ENCODE measurements around the gene GARNL3.

The GARNL3 gene

DNA sequence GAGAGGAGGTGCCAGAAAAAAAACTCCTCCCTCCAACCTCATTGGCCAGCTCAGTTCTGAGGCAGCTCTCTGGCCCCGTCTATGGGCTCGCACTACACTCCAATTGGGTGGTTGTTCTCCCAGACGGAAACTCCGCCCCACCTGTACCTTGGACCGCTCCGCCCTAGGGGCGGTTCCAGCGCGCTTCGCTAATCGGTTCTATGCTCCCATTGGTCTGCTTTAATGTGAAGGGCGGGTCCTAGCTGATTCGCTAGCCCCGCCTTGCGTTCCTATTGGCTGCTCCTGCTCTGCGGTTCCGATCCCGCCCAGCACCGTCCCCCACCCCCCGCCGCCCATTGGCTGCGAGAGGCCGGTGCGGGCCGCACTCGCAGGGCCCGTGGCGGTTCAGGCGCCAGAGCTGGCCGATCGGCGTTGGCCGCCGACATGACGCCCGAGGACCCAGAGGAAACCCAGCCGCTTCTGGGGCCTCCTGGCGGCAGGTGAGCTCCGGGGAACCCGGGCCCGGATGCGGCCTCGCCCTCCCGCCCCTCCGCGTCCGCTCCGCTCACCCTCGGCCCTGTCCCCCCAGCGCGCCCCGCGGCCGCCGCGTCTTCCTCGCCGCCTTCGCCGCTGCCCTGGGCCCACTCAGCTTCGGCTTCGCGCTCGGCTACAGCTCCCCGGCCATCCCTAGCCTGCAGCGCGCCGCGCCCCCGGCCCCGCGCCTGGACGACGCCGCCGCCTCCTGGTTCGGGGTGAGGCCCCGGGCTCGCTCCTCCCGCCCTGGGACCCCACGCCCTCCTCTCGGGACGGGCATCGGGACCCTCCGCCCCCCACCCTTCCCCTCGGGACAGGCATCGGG is 132.5 kb downstream of the GARNL3 start, which contains the start of gene SLC2A8 (continued):
- TF ChIP-seq SALL2 (tag by site-specific recombination; IDR thresholded peaks at IDR 0.05; ENCODE audit: borderline replicate concordance) (no peak), ZEB2 (tag by site-specific recombination; IDR thresholded peaks at IDR 0.05) (no peak), WT1 (tag by site-specific recombination; IDR thresholded peaks at IDR 0.05) (no peak), ZFP69B (tag by site-specific recombination; IDR thresholded peaks at IDR 0.05) (peak; percentile 72), MZF1 (tag by site-specific recombination; IDR thresholded peaks at IDR 0.05; ENCODE audit: borderline replicate concordance) (no peak), ZNF791 (tag by site-specific recombination; IDR thresholded peaks at IDR 0.05) (no peak), ZNF121 (tag by site-specific recombination; IDR thresholded peaks at IDR 0.05) (peak; percentile 75; the same call in 1 of the 2 replicates), ZSCAN23 (tag by site-specific recombination; IDR thresholded peaks at IDR 0.05) (no peak), MEIS1 (CRISPR knock-in tag; IDR thresholded peaks at IDR 0.05; ENCODE audit: borderline replicate concordance) (no peak), GLI2 (tag by site-specific recombination; IDR thresholded peaks at IDR 0.05; ENCODE audit: borderline replicate concordance, low read depth) (no peak), PRDM10 (tag by site-specific recombination; IDR thresholded peaks at IDR 0.05) (peak; percentile 55; the same call in 1 of the 2 replicates), IKZF3 (tag by site-specific recombination; IDR thresholded peaks at IDR 0.05) (no peak), ZNF670 (tag by site-specific recombination; IDR thresholded peaks at IDR 0.05; ENCODE audit: low read depth) (no peak), ZNF37A (tag by site-specific recombination; IDR thresholded peaks at IDR 0.05) (no peak), KLF16 (tag by site-specific recombination; IDR thresholded peaks at IDR 0.05) (no peak), HOXA7 (CRISPR knock-in tag; IDR thresholded peaks at IDR 0.05; ENCODE audit: borderline replicate concordance) (no peak), PATZ1 (tag by site-specific recombination; IDR thresholded peaks at IDR 0.05) (no peak), ZNF335 (tag by site-specific recombination; conservative IDR thresholded peaks at IDR 0.05) (no peak; the same call in none of the 2 replicates), ZNF426 (tag by site-specific recombination; IDR thresholded peaks at IDR 0.05) (no peak), ZNF514 (tag by site-specific recombination; IDR thresholded peaks at IDR 0.05) (no peak), ZNF26 (tag by site-specific recombination; IDR thresholded peaks at IDR 0.05) (no peak), ZFP3 (tag by site-specific recombination; IDR thresholded peaks at IDR 0.05; ENCODE audit: low read depth) (no peak), ZNF2 (tag by site-specific recombination; IDR thresholded peaks at IDR 0.05) (no peak), ZNF133 (tag by site-specific recombination; IDR thresholded peaks at IDR 0.05) (no peak), ZNF423 (tag by site-specific recombination; IDR thresholded peaks at IDR 0.05) (no peak), GLIS2 (tag by site-specific recombination; IDR thresholded peaks at IDR 0.05) (no peak)
- TF ChIP-seq, protein P1, sequence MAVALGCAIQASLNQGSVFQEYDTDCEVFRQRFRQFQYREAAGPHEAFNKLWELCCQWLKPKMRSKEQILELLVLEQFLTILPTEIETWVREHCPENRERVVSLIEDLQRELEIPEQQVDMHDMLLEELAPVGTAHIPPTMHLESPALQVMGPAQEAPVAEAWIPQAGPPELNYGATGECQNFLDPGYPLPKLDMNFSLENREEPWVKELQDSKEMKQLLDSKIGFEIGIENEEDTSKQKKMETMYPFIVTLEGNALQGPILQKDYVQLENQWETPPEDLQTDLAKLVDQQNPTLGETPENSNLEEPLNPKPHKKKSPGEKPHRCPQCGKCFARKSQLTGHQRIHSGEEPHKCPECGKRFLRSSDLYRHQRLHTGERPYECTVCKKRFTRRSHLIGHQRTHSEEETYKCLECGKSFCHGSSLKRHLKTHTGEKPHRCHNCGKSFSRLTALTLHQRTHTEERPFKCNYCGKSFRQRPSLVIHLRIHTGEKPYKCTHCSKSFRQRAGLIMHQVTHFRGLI (tag by site-specific recombination; IDR thresholded peaks at IDR 0.05) = peak; percentile 75
- TF ChIP-seq, protein P2, sequence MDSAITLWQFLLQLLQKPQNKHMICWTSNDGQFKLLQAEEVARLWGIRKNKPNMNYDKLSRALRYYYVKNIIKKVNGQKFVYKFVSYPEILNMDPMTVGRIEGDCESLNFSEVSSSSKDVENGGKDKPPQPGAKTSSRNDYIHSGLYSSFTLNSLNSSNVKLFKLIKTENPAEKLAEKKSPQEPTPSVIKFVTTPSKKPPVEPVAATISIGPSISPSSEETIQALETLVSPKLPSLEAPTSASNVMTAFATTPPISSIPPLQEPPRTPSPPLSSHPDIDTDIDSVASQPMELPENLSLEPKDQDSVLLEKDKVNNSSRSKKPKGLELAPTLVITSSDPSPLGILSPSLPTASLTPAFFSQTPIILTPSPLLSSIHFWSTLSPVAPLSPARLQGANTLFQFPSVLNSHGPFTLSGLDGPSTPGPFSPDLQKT (IDR thresholded peaks at IDR 0.05; ENCODE audit: borderline replicate concordance, low read depth, low read length) = no peak
- TF ChIP-seq, protein P3, sequence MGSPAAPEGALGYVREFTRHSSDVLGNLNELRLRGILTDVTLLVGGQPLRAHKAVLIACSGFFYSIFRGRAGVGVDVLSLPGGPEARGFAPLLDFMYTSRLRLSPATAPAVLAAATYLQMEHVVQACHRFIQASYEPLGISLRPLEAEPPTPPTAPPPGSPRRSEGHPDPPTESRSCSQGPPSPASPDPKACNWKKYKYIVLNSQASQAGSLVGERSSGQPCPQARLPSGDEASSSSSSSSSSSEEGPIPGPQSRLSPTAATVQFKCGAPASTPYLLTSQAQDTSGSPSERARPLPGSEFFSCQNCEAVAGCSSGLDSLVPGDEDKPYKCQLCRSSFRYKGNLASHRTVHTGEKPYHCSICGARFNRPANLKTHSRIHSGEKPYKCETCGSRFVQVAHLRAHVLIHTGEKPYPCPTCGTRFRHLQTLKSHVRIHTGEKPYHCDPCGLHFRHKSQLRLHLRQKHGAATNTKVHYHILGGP (tag by site-specific recombination; IDR thresholded peaks at IDR 0.05) = no peak
